PC-3 (cell line): ENCODE measurements around the gene NXPH1. TPM values are rescaled to one million over a fixed set of nuclear protein-coding genes. Genes with fewer than 3 reads are reported as not detected.

Experiments
- ATAC-seq: fragments of 200-7000 bp; cut with Tn5 transposase; 2 replicates; pipeline ENCODE4 v1.9.1; 2020; ENCODE audit warnings: mild to moderate bottlenecking, moderate library complexity
- BruUV-seq: library from RNA; stranded (reverse); fragments of 400-500 nt; replicated peaks from 2 replicates; lab custom pipeline; 2021; lab: Mats Ljungman, UMichigan
- CTCF ChIA-PET: fragments of 300-600 bp; sonication (Branson Sonifier 250); formaldehyde crosslinking; loops from one replicate; lab custom pipeline; 2022; ENCODE audit warnings: antibody characterized with exemption; lab: Charles Lee
- POLR2A ChIA-PET: fragments of 300-600 bp; sonication (Branson Sonifier 250); formaldehyde crosslinking; loops from one replicate; lab custom pipeline; 2022; ENCODE audit warnings: antibody characterized with exemption; ENCODE audit not compliant: unreplicated experiment; lab: Charles Lee
- DNase-seq: peaks from one replicate; pipeline ENCODE4 v3.0.0-alpha.2; 2015
- H2AFZ ChIP-seq: fragments of 300-600 bp; sonication (generic); 2 replicates; pipeline ENCODE4 v1.6.0; 2016; ENCODE audit warnings: antibody characterized with exemption, low read length
- H3F3A ChIP-seq: fragments of 300-600 bp; sonication (generic); one replicate; pipeline ENCODE4 v1.6.0; 2017; ENCODE audit warnings: antibody characterized with exemption, low read length, control low read depth, mild to moderate bottlenecking; ENCODE audit not compliant: unreplicated experiment
- H3K27ac ChIP-seq: fragments of 300-600 bp; sonication (generic); 2 replicates; pipeline ENCODE4 v1.5.1; 2016; ENCODE audit warnings: mild to moderate bottlenecking, low read length
- H3K27me3 ChIP-seq: fragments of 300-600 bp; sonication (generic); 2 replicates; pipeline ENCODE4 v1.6.1; 2016; ENCODE audit warnings: low read length, mixed read lengths
- H3K36me3 ChIP-seq: fragments of 300-600 bp; sonication (generic); 2 replicates; pipeline ENCODE4 v1.6.1; 2016; ENCODE audit warnings: low read depth, mixed run types, low read length, mixed read lengths
- H3K4me1 ChIP-seq: fragments of 300-600 bp; sonication (generic); 2 replicates; pipeline ENCODE4 v1.5.1; 2016; ENCODE audit warnings: low read length; ENCODE audit not compliant: insufficient read depth
- H3K4me2 ChIP-seq: fragments of 300-600 bp; sonication (generic); 2 replicates; pipeline ENCODE4 v1.6.0; 2016; ENCODE audit warnings: low read length
- H3K4me3 ChIP-seq: fragments of 300-600 bp; sonication (generic); 2 replicates; pipeline ENCODE4 v1.5.1; 2016; ENCODE audit warnings: mild to moderate bottlenecking, low read length, mixed read lengths
- H3K79me2 ChIP-seq: fragments of 300-600 bp; sonication (generic); 2 replicates; pipeline ENCODE4 v1.6.1; 2017; ENCODE audit warnings: low read length, mixed read lengths
- H3K9ac ChIP-seq: fragments of 300-600 bp; sonication (generic); 2 replicates; pipeline ENCODE4 v1.6.0; 2016; ENCODE audit warnings: mild to moderate bottlenecking, low read length
- H3K9me2 ChIP-seq: fragments of 300-600 bp; sonication (generic); replicated peaks from 2 replicates; pipeline ENCODE4 v1.6.1; 2016; ENCODE audit warnings: mixed run types, low read length, mixed read lengths
- H3K9me3 ChIP-seq: fragments of 300-600 bp; sonication (generic); 2 replicates; pipeline ENCODE4 v1.6.1; 2016; ENCODE audit warnings: low read length, mixed read lengths
- H4K20me1 ChIP-seq: fragments of 300-600 bp; sonication (generic); 2 replicates; pipeline ENCODE4 v1.6.1; 2016; ENCODE audit warnings: low read length, mixed read lengths
- EZH2 ChIP-seq: fragments of 300-600 bp; sonication (generic); IDR thresholded peaks from one replicate; pipeline ENCODE4 v1.6.1; 2017; ENCODE audit warnings: antibody characterized with exemption, mild to moderate bottlenecking, low read length; ENCODE audit not compliant: unreplicated experiment
- EZH2phosphoT487 ChIP-seq: fragments of 300-600 bp; sonication (generic); IDR thresholded peaks from 2 replicates; pipeline ENCODE4 v1.6.1; 2018; ENCODE audit warnings: mild to moderate bottlenecking, antibody characterized with exemption, low read length, borderline replicate concordance
- intact Hi-C: fragments of 100-400 bp; cut with micrococcal nuclease; formaldehyde crosslinking; loops from 2 replicates; pipeline ENCODE4 v1.9.0; 2023
- total RNA-seq: library from RNA; depleted of rRNA; stranded (reverse); fragments of >200 nt; gene quantifications from 2 replicates; pipeline ENCODE4 v1.2.3, GENCODE V29; 2014
- TF ChIP-seq, protein P1 (sequence below): fragments of 300-600 bp; sonication (generic); conservative IDR thresholded peaks from 2 replicates; pipeline ENCODE4 v1.5.1; 2017; ENCODE audit warnings: antibody characterized with exemption, low read depth, mild to moderate bottlenecking, low read length

The NXPH1 gene
- total RNA-seq, 1 experiment from 2014 or later, result not detected

GRCh38 chr7:8442814-8443304, 9.4 kb downstream of the NXPH1 start:
- H3K36me3 ChIP-seq, result no peaks in the 10 kb centered on the region
- no peaks in the 10 kb centered on the region for H3K9me3 ChIP-seq
- H3K9me2 ChIP-seq, result no peaks in the 10 kb centered on the region
- H3K4me1 ChIP-seq, result no peaks in the 10 kb centered on the region
- POLR2A ChIA-PET, result no interaction called here
- CTCF ChIA-PET, result no interaction called here
- TF ChIP-seq, protein P1, sequence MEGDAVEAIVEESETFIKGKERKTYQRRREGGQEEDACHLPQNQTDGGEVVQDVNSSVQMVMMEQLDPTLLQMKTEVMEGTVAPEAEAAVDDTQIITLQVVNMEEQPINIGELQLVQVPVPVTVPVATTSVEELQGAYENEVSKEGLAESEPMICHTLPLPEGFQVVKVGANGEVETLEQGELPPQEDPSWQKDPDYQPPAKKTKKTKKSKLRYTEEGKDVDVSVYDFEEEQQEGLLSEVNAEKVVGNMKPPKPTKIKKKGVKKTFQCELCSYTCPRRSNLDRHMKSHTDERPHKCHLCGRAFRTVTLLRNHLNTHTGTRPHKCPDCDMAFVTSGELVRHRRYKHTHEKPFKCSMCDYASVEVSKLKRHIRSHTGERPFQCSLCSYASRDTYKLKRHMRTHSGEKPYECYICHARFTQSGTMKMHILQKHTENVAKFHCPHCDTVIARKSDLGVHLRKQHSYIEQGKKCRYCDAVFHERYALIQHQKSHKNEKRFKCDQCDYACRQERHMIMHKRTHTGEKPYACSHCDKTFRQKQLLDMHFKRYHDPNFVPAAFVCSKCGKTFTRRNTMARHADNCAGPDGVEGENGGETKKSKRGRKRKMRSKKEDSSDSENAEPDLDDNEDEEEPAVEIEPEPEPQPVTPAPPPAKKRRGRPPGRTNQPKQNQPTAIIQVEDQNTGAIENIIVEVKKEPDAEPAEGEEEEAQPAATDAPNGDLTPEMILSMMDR, result no peak
- no peak for TF ChIP-seq EZH2
- TF ChIP-seq EZH2phosphoT487, result no peak
- H3K4me2 ChIP-seq, result no peak overlapping the region
- DNase-seq (no peak), ATAC-seq (no peak)
- H3K79me2 ChIP-seq, result no peaks in the 10 kb centered on the region
- no peaks in the 10 kb centered on the region for H3K27me3 ChIP-seq
- intact Hi-C loops, result no loop called here
- BruUV-seq, result no TSS peak
- H3F3A ChIP-seq, result no peaks in the 10 kb centered on the region
- H4K20me1 ChIP-seq, result no peaks in the 10 kb centered on the region
- H3K27ac ChIP-seq, result no peak overlapping the region
- no peak overlapping the region for H3K4me3 ChIP-seq
- H3K9ac ChIP-seq, result no peak overlapping the region
- no peak overlapping the region for H2AFZ ChIP-seq

GRCh38 chr7:8443576-8444467, 10.4 kb downstream of the NXPH1 start:
- no peak overlapping the region for H3K4me2 ChIP-seq

More at GRCh38 chr7:8443576-8444467, 10.4 kb downstream of the NXPH1 start:
- TF ChIP-seq, protein P1, result no peak
- TF ChIP-seq EZH2phosphoT487, result no peak
- TF ChIP-seq EZH2, result no peak
- no peaks in the 10 kb centered on the region for H3K79me2 ChIP-seq
- no peak overlapping the region for H3K27ac ChIP-seq
- H3K4me1 ChIP-seq, result no peaks in the 10 kb centered on the region
- H3K36me3 ChIP-seq, result no peaks in the 10 kb centered on the region
- H4K20me1 ChIP-seq, result no peaks in the 10 kb centered on the region
- POLR2A ChIA-PET, result no interaction called here
- no peaks in the 10 kb centered on the region for H3K9me3 ChIP-seq
- H3K4me3 ChIP-seq, result no peak overlapping the region
- no peak overlapping the region for H3K9ac ChIP-seq
- H2AFZ ChIP-seq, result no peak overlapping the region
- DNase-seq, result no peak
- no peak for ATAC-seq
- no peaks in the 10 kb centered on the region for H3F3A ChIP-seq
- intact Hi-C loops, result no loop called here
- H3K9me2 ChIP-seq, result no peaks in the 10 kb centered on the region
- no peaks in the 10 kb centered on the region for H3K27me3 ChIP-seq
- BruUV-seq, result no TSS peak
- CTCF ChIA-PET, result no interaction called here
